NT2/D1 (cell line): Measurements from ENCODE around the gene SDCCAG8.

Experiments
- SUZ12 ChIP-seq: IDR thresholded peaks from 2 replicates; pipeline ENCODE4 v1.6.1; 2011; ENCODE audit not compliant: insufficient read length, insufficient read depth; ENCODE audit errors: extremely low read depth
- YY1 ChIP-seq: IDR thresholded peaks from 2 replicates; pipeline ENCODE4 v1.6.1; 2011; ENCODE audit not compliant: insufficient read length, insufficient read depth
- ZNF274 ChIP-seq: IDR thresholded peaks from 2 replicates; pipeline ENCODE4 v1.6.1; 2011; ENCODE audit warnings: mild to moderate bottlenecking, low read depth, low read length

DNA sequence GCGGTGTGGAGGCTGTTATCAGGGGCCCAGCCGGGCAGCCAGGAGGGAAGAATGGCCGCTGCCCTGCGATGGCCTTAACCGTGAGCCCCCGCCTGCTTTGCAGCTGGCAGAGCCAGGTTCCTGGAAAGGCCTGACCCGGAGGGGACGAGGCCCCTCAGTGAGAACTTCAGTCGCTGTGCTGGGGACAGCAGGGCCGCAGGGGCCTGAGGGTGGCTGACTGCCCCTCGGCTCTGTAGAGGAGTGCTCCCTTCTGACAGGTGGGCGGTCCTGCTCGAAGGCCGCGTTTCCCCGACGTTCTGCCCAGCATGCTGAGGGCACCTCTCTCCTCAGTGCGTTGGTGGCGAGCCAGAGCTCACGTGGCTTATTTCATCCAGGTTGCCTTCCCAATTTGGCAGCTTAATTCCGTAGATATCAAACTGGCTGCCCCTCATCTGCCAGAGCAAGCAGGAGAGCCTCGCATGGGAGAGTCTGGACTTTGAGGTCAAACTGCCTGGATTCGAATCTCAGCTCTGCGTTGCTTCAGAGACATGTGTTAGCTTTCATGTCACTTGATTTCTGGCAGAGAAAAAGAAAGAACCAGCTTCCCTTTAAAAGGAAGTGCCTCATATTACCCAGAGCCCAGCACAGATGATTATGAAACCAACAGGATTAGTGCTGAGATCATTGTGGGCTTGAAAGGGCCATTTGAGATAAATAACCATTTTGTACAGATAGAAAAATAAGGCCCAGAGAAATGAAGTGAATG is 239.8 kb downstream of the SDCCAG8 start:
- TF ChIP-seq ZNF274: no peak
- TF ChIP-seq YY1: no peak
- no peak for TF ChIP-seq SUZ12
